ENCODE results near the gene POU3F3.

Gene POU3F3

DNA sequence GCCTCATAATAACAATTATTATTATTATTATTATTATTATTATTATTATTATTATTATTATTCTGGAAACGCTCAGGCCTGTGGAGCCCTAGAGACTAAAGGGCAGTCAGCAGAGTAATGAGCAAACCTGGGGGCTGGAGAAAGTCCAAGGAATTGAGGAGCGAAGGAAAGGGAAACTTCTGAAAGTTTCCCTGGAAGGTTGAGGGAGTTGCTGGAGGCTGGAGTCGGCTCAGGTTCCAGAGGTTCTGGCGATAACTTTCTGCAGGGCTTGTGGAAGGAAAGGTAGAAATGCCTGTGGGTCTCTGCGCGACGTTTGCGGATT, 9.2 kb downstream of the POU3F3 start:
- TF ChIP-seq, protein P1, sequence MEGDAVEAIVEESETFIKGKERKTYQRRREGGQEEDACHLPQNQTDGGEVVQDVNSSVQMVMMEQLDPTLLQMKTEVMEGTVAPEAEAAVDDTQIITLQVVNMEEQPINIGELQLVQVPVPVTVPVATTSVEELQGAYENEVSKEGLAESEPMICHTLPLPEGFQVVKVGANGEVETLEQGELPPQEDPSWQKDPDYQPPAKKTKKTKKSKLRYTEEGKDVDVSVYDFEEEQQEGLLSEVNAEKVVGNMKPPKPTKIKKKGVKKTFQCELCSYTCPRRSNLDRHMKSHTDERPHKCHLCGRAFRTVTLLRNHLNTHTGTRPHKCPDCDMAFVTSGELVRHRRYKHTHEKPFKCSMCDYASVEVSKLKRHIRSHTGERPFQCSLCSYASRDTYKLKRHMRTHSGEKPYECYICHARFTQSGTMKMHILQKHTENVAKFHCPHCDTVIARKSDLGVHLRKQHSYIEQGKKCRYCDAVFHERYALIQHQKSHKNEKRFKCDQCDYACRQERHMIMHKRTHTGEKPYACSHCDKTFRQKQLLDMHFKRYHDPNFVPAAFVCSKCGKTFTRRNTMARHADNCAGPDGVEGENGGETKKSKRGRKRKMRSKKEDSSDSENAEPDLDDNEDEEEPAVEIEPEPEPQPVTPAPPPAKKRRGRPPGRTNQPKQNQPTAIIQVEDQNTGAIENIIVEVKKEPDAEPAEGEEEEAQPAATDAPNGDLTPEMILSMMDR (IDR thresholded peaks at IDR 0.05; ENCODE audit: low read depth, low read length) = no peak
- H3K4me3 ChIP-seq (ENCODE audit: low read depth, low read length) = no peak overlapping the region

DNA sequence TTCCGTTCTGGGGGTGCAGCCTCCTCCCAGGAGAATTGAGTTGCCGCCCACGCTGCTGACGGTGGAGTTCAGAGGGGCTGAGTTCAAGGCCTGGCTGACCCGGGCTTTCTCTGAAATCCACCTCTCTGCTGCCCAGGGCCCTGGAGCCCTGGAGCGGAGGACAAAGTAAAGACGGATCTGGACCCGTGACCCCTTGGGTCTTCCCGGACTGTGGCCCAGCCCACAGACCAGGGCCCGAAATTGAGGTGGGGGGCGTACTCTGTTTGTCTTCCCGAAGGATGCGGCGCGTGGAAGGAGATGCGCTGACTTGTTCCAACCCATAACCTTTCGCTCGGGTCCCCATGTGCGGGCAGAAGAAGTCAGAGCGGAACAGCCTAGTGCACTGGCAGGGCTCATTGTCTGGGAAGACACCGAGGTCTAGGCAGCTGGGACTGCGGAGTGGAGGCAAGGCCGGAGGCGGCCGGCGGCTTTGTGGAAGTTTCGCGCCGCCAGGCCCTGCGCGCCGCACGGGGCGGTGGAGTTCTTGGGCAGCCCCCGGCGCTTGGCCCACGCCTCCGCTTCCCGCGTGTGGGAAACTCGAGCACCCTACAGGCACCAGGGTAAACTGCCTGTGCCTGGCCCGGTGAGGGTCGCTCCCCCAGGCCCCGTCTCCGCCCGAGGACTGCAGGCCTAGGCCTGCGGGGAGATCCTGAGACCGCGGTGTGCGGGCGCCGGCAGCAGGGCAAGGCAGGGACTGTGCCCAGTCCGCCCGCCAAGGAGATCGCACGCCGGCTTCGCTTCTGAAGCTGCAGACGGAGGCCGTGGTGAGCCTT, 9.8 kb downstream of the POU3F3 start:
- TF ChIP-seq, protein P1 (IDR thresholded peaks at IDR 0.05; ENCODE audit: low read depth, low read length) = no peak
- no peak overlapping the region for H3K4me3 ChIP-seq (ENCODE audit: low read depth, low read length)

DNA sequence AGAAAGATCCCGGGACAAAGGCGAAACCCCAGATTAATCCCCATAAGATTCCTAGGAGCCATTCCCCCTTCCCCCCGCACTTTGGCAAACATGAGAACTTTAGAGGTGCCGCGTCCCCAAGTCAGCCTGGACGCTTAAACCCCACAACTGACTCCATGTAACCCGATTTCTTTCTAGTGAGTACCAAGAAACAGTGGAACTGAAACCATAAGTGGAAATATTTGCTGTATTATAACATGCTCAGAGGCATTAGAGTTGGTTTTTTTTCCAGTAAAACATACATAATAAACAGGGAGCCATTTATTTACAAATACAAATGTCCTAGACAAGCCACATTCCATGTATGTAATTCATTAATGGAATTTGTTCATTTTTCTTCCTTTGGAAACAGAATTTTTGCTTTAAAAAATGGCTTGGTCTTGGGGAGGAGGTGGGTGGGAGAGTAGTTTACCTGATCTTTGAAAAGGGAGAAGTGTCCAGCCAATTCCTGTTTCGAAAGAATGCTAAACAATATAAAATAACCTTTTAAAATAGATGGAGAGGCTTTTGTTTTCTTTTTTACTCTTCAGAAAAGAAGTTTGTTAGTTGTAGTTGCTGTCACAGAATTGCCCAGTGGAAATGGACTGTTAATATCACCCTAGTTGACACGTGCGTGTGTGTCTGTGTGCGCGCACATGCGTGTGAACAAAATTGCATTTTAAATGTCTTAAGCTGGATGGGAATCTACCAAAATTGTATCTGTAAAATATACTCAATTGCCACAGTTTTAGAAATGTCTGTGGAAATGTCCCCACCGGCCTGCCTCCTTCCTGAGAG, 10.6 kb downstream of the POU3F3 start:
- TF ChIP-seq, protein P1 (IDR thresholded peaks at IDR 0.05; ENCODE audit: low read depth, low read length) = no peak
- H3K4me3 ChIP-seq (ENCODE audit: low read depth, low read length) = no peak overlapping the region

DNA sequence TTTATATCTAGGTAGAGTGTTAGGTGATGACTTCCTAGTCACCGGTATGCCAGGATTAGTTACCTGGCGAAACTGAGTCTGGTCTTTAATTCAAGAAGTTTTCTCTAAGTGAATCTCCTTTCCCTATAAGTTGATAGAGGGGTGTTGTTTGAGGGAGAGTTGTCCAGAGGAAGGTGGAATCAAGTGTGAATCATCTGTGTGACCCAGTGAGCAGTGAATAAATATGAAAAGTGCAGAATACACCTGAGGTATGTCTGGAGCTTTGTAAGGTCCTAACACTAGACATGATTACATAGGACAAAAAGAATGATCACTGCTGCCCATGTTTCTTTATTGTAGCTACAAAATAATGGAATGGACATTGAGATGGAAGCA, 11.2 kb downstream of the POU3F3 start:
- TF ChIP-seq, protein P1 (IDR thresholded peaks at IDR 0.05; ENCODE audit: low read depth, low read length) = no peak

DNA sequence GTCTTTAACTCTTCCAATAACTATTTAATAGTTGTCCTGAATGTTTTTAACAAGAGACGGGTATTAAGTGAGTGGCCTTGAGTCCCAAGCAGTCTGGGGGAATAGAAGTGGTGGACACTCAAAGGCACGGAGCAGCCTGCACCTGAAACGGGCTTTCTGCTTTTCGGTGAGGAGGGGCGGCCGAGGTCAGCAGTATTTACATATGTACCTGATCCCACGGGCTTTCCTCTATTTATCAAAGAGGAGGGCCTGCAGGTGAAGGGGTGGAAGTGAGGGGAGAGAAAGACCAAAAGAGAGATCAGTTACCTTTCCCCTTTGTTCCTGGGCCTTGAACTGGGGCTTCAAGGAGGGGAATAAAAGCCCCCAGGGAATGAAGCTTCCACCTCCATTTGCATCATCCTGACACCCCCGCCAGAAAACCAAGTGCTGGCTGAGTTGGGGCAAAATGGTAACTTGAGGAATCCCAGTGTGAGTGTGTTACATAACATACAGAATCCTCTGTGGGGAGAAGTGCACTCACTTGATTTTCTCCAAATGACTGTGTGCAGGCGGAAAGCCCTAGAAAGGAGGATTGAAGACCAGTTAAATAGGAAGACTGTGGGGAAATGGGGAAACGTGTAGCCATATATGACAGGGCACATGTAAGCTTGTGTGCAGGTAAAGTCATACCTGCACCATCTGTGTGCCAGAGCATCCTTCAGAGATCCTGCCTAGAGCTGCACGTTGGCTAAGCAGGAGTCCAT, 12.4 kb downstream of the POU3F3 start:
- no peak overlapping the region for H3K4me3 ChIP-seq (ENCODE audit: low read depth, low read length)
- TF ChIP-seq, protein P1 (IDR thresholded peaks at IDR 0.05; ENCODE audit: low read depth, low read length) = no peak

More for the DNA sequence above, 11.2 kb downstream of the POU3F3 start:
- H3K4me3 ChIP-seq (ENCODE audit: low read depth, low read length) = no peak overlapping the region

DNA sequence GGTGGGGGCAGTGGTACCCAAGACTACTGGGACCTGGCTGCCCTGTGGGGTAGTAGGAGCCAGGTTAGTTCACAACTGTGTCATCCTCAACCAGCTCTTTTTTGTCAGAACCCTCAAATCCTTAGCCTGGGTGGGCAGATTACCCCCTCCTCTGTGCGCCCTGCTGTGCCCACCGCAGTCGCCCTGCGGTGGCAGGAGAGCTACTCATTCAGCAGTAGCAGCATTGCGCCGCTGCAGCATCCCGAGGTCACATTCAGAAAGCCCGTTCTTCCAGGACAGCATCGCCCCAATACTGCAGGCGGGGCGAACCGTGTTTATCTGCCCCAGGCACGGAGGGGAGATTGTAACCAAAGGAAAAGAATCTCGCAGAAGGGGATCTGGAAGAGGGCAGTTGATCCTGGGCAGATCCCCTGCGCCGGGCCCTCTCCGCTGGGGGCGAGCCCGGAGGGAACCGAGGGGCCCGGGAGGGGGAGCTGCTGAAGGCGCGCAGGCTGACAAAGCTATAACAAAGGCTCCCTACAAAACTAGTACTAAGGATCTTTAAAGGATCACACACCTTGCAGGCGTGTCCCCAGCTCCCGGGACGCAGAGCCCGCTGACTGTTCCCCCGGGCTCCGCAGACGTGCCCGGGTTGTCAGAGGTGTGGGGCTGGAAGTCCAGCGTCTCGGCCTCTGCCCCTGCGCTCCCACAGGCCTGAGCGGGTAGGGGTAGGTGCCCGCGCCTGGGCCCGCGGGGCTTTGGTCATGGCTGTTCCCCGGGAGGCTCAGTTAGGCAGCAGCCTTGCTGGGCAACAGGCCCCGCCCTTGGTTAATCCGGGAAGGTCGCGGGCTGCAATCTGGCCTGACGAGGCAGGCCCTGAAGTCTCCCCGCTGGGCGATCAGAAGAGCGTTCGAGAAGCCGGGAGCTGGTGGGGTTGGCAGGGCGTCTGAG, 13.2 kb downstream of the POU3F3 start:
- TF ChIP-seq, protein P1 (IDR thresholded peaks at IDR 0.05; ENCODE audit: low read depth, low read length) = no peak
- H3K4me3 ChIP-seq (ENCODE audit: low read depth, low read length) = no peak overlapping the region

Data from WI38 (cell line).